LoVo (cell line): Measurements from ENCODE around the gene DPYSL4.
A peak's percentile ranks its signal among the peaks of the same experiment; 100 is the strongest.

Source experiments
- DNase-seq: peaks from one replicate; pipeline ENCODE4 v3.0.0-alpha.2; 2016; ENCODE audit warnings: low spot score

Gene DPYSL4

DNA sequence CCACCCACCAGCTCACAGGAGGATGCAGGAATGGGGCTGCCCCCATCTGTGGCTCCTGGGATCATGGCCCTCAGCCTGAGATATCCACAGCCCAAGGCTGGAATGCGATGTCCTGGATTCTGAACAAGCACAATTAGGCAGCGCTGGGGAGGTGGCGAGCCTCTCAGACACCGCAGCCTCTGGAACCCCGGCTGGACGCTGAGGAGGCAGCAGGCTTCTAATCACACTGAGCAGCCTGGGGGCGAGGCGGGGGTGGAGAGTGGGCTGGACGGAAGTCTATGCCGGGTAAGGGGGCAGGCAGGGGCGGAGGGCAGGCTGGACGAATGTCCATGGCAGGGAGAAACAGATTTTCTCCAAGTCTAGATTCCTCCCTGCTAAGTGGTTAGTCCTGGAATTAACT, 56.4 kb downstream of the DPYSL4 start:
- no peak for DNase-seq

GRCh38 chr10:132243626-132244025, 56.9 kb downstream of the DPYSL4 start:
- no peak for DNase-seq

- DNase-seq = no peak
These were observed 58.3 kb downstream of the DPYSL4 start for GRCh38 chr10:132245056-132245455.

DNA sequence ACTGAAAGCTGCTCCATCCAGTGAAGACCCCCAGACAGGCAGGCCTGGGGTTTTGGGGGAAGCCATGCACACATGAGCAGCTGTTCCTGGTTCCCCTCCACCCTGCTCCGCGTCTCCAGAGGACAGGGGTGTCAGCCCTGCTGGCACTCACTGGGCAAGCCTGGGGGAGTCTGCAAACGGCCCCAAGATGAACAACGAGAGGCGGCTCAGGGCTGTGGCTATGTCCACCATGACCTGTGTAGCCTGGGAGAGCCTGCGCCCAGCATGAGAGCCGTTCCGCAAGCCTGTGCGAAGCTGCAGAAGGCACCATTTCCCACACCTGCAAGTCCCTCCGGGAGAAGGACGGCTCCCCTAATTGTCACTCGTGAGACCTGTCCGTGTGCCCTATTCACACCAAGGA, 59.5 kb downstream of the DPYSL4 start:
- DNase-seq = no peak

DNA sequence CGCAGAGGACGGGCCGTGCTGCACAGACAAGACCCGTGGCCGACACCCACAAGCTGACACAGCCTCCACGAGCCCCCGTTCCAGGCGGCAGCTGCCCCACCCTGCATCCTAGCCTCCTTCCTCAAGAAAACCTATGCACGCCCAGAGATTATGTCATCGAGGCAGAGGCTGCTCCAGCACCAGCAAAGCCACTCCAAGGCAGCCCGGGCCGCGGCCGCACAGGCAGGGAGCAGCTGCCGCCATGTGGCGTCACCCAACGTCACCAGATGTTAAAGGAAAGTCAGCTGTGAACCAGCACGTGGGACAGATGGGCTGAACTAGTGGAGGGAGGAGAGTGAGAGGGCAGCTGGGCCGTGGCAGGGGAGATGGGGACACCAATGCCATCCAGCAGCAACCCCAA, 61.2 kb downstream of the DPYSL4 start:
- DNase-seq = no peak

DNA sequence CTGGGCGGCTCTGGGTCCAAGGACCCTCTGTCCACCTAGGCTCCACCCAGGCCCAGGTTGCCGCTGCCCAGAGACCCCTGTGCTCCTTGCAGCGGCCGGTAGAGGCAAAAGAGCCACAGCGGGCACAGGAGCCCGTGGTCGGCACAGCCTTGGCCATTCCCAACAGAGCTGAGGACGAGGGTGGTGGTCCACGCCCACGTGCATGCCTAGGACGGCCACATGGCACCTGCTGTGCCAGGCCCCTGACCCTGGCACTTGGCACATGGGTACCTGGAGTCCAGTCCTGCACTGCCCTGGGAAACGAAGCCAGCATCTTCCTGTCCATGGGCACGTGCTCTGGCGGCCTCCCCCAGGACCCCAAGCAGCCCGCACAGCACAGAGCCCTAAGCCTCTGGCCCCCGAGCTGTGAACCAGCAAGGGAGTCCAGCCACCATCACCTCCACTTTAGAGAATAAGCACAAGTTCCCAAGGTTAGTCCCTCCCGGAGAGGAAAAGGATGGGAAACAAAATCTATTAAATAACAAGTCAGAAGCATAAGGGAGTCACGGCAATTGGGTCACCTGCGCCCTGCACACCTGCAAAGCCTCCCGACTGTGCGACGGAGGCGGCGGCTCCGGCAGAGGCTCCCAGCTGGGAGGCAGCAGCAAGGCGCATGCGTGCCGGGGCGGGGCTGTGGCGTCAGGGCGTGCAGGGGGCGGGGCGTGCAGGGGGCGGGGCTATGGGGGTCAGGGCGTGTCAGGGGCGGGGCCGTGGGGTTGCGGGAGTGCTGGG, 61.9 kb downstream of the DPYSL4 start:
- DNase-seq = peak; percentile 82

DNA sequence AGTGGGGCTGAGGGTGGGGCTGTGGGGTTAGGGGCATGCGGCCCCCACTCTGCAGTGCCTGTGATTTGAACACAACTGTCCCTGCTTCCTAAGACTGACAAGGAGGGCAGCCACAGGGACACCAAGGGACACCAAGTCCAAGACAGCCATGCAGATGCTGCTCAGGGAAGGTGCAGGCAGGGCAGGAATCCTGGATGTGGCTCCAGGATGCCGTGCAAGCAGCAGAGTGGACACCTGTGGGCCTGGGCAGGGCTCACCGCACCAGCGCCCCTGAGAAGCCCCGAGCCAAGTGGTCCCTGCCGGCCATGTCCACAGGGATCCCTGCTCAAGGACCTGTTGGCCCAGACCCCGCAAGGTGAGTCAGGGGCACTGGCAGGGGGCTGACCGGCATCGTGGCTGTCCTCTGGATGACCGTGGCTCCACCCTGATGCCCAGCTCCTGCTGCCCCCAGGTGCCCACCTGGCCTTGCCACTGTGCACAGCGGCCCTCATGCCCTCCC, 62.5 kb downstream of the DPYSL4 start:
- no peak for DNase-seq

DNA sequence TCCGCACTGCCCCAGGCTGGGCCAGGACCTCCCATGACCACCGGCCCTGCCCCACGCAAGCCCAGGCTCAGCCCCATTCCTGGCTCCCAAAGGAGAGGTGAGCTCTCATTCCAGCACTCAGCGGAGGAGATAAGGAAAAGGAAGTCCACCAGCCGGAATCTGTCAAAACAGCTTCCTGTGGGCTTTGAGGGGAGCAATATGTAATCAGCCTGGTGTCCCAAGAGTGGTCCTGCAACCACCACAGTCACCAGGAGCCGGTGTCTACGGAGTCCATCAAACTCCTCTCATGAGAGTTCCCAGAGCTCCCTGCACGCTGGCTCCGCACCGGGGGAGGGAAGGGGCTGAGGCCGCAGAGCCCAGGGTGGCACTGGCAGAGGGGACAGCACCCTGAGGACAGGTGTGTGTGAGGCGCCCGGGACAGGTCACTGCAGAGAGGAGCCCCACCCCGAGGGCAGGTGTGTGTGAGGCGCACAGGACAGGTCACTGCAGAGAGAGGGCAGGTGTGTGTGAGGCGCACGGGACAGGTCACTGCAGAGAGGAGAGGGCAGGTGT, 63.2 kb downstream of the DPYSL4 start:
- no peak for DNase-seq

GRCh38 chr10:132250481-132251475, 64.0 kb downstream of the DPYSL4 start:
- no peak for DNase-seq

DNA sequence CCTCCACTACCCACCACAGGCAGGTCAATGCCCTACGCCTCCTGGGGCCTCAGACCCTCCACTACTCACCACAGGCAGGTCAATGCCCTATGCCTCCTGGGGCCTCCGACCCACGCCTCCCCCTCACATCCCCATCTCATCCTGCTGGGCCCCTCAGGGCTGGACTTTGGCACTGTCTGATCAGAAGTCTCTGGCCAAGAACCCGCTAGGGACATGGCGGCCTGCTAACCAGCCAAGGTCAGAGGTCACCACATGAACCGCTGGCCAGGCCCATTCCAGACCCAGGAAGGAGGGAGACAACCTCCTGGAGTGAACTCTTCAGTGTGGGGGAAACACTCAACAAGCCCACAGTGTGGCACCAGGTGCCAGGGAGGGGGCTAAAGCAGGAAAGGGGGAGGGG, 65.2 kb downstream of the DPYSL4 start:
- DNase-seq = no peak

DNA sequence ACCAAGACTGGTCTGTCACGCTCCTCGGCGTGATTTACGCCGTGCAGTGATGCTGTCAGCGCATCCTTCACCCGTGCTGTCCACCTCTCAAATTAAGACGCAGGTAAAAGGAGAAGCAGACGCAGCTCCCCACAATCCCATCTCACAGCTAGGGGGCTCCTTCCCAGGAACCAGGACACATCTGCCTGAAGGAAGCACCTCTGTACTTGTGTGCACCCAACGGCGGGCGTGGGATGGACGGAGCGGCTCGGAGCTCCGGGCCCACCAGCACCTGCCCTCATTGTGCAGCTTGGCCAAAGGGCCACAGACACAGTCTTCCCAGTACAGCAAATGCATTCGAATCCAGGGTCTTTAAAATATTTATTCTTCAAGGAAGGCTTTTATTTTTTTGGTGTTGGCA, 65.7 kb downstream of the DPYSL4 start:
- no peak for DNase-seq

- no peak for DNase-seq
These were observed 66.4 kb downstream of the DPYSL4 start for GRCh38 chr10:132253092-132253687.

DNA sequence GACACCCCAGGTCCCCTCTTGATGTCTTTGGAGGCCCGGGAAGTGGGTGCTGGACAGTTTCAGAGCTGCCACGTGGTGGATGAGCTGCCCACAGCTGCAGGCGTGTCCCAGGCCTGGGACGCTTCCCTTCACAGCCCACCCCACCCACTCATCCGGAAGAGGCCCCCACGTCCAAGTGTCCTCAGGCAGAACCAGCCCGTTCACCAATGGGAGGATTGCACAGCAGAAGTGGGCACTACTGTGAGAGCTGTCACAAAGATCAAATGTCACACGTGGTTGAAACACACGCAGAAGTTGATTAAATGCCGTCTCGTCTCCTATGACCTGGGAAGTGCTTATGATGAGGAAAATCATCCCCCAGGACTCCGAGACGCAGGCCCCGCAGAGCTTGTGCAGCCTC, 68.1 kb downstream of the DPYSL4 start:
- DNase-seq = no peak
